Stomach (tissue), 4 donors: Measurements from ENCODE around the gene NDUFV1.

Experiments
- EP300 ChIP-seq: sonication (generic); formaldehyde crosslinking; IDR thresholded peaks from one replicate; pipeline ENCODE4 v1.6.1; 2017; ENCODE audit warnings: antibody characterized with exemption
- POLR2A ChIP-seq, 4 donors: fragments of 450-650 bp; IDR thresholded peaks; one replicate each; pipeline ENCODE4 v1.6.1; 2016; ENCODE audit warnings: antibody characterized with exemption in 4 of 4, control low read depth in 2 of 4, mild to moderate bottlenecking in 1 of 4, moderate library complexity in 1 of 4
- POLR2AphosphoS5 ChIP-seq, 3 donors: sonication (generic); formaldehyde crosslinking; IDR thresholded peaks; one replicate each; pipeline ENCODE4 v1.6.1; 2016; ENCODE audit warnings: antibody characterized with exemption in 3 of 3
- TF ChIP-seq, protein P1 (sequence below), 7 experiments: fragments of 450-650 bp in 4 of 7; fragments of 200-600 bp in 3 of 7; sonication (generic) in 3 of 7; IDR thresholded peaks; one replicate each; pipeline ENCODE4 v1.5.1; 2016 to 2019; ENCODE audit warnings: antibody characterized with exemption in 7 of 7, control low read depth in 2 of 7, mild to moderate bottlenecking in 1 of 7

- TF ChIP-seq, protein P1, sequence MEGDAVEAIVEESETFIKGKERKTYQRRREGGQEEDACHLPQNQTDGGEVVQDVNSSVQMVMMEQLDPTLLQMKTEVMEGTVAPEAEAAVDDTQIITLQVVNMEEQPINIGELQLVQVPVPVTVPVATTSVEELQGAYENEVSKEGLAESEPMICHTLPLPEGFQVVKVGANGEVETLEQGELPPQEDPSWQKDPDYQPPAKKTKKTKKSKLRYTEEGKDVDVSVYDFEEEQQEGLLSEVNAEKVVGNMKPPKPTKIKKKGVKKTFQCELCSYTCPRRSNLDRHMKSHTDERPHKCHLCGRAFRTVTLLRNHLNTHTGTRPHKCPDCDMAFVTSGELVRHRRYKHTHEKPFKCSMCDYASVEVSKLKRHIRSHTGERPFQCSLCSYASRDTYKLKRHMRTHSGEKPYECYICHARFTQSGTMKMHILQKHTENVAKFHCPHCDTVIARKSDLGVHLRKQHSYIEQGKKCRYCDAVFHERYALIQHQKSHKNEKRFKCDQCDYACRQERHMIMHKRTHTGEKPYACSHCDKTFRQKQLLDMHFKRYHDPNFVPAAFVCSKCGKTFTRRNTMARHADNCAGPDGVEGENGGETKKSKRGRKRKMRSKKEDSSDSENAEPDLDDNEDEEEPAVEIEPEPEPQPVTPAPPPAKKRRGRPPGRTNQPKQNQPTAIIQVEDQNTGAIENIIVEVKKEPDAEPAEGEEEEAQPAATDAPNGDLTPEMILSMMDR (IDR thresholded peaks at IDR 0.05), result no peak
- no peak for TF ChIP-seq POLR2A (IDR thresholded peaks at IDR 0.05)
- TF ChIP-seq EP300, result no peak
- TF ChIP-seq POLR2AphosphoS5 (IDR thresholded peaks at IDR 0.05), result no peak
Measured at GRCh38 chr11:67647471-67647870, 40.7 kb downstream of the NDUFV1 start.
